NAMALWA (cell line): Measurements from ENCODE around the gene CHSY1.

Source experiments
- DNase-seq: peaks from one replicate; pipeline ENCODE4 v3.0.0-alpha.2; 2015; ENCODE audit warnings: low spot score

Gene CHSY1

DNA sequence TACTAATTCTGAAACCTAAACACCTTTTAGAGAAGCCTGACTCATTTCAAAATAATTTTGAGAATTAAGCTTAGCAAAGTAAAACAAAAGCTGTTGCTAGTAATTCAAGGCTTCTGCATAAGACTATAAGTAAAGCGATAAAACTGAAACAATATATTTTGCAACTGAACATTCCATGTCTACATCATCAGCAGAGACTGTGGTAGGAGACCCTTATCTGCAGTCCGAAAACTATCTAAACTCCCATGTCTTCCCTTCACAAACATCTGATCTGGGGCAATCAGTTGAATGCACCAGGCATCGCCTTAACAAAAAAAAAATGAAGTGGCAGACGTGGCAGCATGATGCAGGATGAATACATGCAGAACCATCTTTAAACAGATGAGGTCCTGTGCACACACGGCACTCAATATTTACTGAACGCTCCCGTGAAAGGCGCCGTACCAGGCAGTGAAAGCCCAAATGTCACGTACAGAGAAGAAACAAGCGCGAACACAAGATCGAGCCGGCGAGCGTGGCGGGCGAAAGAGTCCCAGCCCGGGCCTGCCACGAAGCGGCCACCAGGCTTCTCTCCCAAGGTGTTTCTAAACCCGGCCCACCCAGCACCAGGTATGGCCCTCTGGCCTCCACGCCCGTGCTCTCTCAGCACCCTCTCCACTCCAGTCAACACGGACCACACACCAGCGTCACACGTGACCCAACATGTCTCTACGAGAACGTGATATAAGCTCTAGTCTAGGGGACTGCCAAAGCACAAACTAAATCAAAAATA lies 63.0 kb downstream of the CHSY1 start:
- no peak for DNase-seq

DNA sequence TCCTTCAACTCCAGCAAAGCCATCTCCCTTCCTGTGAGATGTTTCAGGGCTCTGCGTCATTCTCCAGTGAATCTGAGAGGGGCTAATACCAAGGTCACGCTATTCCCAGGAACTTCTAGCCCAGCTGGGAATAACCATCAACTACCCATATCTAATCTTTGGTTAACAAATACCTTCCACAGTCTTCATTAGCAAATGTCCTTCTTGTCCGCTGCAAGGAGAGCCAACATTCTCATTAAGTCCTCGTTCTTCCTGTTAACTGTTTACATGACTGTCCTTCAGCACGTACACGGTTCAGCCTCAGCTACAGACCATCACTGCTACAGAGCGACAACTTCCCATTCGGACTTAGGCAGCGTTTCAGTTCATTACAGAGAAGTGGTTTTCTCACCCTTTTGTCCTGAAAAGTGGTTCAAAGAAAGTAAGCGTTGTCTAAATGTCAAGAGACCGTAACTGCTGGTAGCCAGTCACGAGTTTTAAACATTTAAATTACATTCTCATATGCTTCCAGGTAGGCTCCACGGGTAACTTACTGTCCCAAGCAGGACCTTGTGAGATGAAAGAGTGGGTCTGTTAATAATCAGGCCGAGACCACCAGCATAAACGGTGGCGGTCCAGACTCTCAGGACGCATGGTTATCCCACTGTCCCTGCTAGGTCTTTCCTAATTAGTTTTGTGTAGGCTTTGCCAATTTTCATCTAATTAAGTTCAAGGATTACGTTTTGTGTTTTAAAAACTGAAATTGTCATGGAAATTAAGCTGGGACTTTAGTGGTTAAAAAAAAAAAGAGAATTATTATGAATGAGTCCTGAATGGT lies 63.8 kb downstream of the CHSY1 start:
- no peak for DNase-seq

GRCh38 chr15:101185770-101186169 lies 66.1 kb downstream of the CHSY1 start:
- DNase-seq = no peak

- no peak for DNase-seq
These were observed 66.5 kb downstream of the CHSY1 start for GRCh38 chr15:101185336-101185735.

GRCh38 chr15:101184830-101185229 lies 67.0 kb downstream of the CHSY1 start:
- no peak for DNase-seq

DNA sequence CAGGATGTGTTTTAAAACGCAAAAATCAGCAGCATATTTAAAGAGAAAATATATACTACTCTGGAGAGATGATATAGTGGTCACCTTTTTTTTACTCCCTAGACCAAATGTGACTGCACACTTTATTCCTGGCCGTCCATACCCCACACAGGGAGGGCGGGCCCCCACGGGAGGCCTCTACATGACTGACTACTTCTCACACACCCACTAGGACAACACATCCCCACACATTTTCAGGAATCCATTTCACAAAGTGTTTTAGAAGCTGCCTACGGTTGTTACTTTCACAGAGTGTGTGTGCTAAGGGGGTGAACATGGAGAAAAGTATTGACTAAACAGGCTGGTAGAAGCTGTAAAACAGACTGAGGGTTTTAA lies 67.9 kb downstream of the CHSY1 start:
- no peak for DNase-seq

DNA sequence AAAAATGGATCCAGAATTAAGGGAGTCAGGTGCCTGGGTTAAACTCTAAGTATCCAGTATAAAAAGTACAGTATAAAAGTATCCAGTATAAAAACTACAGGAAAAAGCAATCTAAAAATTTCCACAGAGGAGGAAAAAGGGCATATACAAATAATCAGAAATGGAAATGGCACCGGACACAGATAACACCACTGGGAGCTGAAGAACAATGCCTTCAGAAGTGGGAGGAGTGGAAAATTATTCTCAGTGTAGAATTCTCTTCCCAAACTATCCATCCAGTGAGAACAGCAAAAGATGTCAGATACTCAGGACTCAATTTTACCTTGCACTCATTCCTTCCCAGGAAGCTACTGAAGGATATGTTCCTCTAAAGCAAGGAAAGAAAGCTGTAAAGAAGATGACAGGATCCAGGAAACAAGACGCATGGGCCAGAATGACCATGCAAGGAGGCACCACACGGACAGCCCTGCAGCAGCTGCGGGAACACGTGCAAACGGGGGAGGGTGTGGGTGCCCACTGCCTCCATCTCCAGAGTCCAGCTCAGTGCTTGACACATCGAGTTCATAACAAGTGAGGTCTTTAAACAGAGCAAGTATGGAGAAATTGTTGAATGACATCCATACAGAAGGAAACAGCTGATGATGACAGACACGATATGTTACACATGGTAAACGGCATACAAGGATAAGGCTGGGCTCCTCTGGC lies 68.5 kb downstream of the CHSY1 start:
- no peak for DNase-seq

DNA sequence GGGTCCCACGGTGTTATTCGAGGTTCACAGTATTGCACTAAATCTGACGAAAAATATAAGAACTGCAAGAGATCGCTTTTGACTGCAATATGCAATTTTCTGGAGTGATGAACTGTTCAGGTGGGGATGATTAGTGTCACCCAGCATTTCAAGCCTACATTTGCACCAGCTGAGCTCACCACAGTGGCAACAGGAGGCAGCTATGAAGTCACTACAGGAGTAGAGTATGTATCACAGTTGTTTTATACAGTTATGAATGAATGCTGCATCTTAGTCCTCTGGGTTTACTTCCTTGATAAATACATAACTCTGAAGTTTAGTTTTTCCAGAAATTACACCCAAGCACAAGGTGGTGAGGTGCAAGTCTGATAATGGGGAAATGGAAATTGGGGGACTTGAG lies 69.6 kb downstream of the CHSY1 start:
- DNase-seq = no peak

DNA sequence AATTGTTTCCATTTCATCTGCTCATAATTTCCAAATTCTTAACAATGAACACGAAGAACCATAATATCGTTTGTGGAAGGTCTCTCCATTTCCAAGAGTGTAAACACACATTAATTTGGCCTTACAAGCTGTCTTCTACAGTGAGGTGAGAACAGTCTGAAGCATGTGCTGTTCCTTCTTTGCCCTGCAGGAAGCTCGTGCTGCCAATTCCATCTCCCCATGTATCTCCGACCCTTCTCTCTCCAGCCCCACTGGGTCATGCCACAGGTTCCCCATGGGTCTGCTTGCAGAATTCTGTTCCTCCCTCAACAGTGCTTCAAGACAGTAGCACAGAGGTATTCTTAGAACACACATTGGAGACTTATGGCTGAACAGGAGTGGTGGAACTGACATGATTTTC lies 70.5 kb downstream of the CHSY1 start:
- no peak for DNase-seq

- DNase-seq = no peak
These were observed 71.1 kb downstream of the CHSY1 start for GRCh38 chr15:101180620-101181307.

DNA sequence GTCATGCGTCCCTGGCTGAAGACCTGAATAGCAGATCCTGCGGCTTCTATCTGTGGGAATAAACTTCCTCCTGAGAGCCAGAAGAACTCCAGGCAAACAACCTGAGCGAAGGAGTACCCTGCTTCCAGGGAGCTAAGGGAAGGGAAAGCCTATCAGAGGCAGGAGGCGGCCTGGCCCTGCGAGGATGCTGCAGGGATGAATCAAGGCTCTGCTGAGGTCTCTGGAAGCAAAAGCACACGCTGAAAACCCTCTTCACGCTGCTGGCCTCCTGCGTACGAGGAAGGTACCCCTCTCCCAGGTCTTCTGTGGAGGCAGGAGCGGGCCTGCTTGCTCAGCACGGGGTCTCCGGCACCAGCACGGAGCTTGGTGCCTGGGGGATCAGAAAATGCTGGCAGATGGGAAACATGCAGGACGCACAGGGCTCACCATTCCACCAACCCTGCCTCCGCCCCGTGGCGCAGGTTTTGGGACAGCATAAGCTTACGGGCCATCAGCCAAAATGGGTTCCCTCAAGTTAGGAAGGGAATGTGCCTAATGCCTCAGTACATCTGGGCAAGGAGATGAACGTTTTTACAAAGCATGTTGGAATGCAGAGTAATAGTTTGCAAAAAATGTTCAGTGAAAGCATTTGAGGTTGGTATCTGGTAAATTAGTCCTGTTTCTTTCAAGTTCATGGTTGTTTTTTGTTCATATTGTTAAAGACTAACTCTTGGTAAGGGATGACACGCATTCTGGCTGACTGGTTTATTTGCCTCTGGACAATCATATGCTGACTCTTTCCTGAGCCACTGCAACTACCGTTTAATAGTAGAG lies 72.3 kb downstream of the CHSY1 start:
- DNase-seq = no peak

GRCh38 chr15:101178931-101179330 lies 72.9 kb downstream of the CHSY1 start:
- DNase-seq = no peak

DNA sequence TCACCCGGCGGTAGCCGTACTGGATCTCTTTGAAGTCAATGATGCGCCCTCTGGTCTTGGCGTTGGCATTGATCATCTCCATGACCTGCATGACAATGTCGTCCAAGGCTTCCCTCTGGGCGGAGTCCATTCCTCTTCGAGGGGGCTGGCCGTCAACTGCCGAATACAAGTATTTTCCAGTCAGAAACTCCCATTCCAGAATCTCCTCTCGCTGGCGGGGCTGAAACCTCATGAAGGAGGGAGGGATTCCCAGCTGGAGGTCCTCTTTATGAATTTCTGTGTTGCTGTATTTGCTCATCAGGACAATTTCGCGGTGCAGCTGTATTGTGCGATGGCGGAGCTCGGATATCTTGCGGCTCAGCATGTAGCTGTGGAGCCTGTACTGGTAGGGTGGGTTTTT lies 73.4 kb downstream of the CHSY1 start:
- DNase-seq = no peak

DNA sequence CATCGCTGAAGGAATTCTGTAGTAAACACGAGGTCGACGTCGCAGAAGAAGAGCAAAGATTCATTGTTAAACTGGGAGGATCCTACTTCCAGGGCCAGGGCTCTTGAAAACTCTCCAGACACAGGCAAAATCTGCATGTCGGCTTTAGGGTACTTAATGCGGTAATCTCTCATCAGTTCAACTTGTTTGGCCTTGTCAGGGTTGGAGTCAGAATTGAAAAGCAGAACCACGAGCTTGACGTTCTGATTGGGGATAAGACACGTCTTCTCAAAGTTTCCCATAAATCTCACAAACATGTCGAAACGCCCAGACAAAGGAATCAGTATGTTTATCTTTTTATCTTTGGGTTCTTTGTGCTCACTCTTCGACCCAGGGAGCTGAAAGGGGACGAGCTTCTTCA lies 74.0 kb downstream of the CHSY1 start:
- no peak for DNase-seq

DNA sequence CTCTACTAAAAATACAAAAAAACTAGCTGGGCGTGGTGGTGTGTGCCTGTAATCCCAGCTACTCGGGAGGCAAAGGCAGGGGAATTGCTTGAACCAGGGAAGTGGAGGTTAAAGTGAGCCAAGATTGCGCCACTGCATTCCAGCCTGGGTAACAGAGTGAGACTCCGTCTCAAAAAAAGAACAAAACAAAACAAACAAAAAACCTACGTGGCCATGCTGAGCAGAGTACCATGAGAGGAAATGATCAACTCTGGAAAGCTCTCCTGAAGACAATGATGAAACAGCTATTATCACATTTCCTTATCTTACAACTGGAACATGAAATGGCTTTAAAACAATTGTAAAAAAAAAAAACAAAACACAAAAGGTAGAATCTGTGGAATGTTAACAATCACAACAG lies 75.2 kb downstream of the CHSY1 start:
- no peak for DNase-seq

- DNase-seq = no peak
These were observed 76.4 kb downstream of the CHSY1 start for GRCh38 chr15:101175401-101175800.

GRCh38 chr15:101174152-101174920 lies 77.5 kb downstream of the CHSY1 start:
- DNase-seq = no peak

DNA sequence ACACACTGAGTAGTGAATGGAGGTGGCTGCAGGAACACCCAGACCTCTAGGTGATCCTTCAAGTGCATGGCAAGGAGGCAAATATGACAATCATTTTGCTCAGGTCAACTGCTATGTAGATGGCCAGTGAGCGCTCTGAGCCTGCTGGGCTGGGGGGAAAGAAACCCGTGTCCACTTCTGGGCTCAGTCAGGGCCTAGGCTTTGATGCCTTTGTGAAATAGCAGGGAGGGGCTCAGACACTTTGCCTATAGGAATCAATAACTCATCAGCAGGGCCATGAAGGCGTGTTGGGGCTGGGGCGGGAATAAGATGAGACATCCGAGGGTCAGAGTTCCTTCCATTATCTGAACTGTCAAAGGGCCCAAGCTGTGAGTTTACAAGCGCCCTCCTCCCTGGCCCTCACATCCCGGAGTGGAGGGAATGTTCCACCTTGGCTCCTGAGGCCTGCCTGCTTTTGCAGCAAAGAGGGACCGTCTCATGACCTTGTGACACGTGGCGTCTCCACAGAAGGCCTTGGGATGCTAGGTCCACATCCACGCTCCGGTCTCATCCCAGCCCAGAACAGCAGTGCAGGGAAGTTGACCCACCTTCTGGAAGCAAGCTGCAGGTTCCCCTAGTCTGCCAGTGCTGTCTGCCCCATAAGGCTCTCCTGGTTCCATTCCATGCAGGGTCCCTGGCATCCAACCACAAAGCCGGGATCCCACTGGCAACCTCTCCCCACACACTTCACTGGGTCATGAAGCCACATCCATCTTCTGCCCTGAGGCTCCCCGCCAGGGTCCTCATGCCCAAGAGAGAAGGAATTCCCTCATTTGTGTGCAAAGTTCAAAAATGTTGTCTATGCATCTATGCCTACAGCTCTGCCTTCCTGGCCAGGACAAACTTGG lies 78.4 kb downstream of the CHSY1 start:
- DNase-seq = no peak

DNA sequence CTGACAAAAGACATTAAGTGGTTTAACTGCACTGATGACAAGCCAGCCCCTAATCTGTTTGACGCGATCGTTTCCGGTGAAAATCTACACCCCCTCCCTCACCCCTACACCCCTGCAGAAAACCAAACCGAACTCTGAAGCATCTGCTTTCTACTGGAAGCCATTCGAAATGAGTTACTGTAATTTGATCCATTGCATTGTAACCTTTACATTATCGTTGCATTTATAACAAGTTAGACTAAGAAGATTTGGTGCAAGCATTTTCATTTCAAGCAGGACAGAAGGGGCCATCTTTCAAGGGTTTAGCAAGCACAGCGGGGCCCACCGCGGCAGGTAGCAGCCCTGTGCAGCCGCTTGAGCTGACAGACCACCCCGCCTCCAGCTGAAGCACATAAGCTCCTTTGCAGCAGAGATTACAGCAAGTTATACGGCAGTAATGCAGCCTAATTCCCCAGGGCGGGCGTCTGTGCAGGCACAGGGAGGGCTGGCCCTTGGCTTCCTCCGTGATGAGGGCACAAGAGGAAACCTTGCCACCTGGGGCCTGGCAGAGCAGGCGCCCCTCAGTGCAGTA lies 79.3 kb downstream of the CHSY1 start:
- DNase-seq = no peak
